K562 (cell line): ENCODE measurements around the gene DMXL1.

Source experiments
- CHD7 ChIP-seq: fragments of 200-600 bp; sonication (generic); IDR thresholded peaks from one replicate; pipeline ENCODE4 v1.6.1; 2012; ENCODE audit warnings: mild to moderate bottlenecking, low read depth, low read length, inconsistent platforms
- KHSRP ChIP-seq: fragments of 450-650 bp; IDR thresholded peaks from 2 replicates; pipeline ENCODE4 v1.6.1; 2017

- TF ChIP-seq CHD7 (no peak), KHSRP (no peak)
These were observed 141.8 kb downstream of the DMXL1 start for GRCh38 chr5:119212676-119213075.
